ENCODE data around the gene BCL7C.

DNA sequence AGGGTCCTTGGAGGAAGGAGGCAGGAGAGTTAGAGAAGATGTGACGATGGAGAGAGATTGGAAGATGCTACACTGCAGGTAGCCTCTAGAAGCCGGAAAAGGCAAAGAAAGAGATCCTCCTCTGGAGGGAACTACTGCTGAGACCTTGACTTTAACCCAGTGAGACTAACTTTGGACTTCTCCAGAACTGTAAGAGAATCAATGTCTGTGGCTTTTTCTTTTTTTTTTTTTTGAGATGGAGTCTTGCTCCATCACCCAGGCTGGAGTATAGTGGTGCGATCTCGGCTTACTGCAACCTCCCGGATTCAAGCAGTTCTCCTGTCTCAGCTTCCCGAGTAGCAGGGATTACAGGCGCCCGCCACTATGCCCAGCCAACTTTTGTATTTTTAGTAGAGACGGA lies 8.7 kb downstream of the BCL7C start:
- TF ChIP-seq, protein P1, sequence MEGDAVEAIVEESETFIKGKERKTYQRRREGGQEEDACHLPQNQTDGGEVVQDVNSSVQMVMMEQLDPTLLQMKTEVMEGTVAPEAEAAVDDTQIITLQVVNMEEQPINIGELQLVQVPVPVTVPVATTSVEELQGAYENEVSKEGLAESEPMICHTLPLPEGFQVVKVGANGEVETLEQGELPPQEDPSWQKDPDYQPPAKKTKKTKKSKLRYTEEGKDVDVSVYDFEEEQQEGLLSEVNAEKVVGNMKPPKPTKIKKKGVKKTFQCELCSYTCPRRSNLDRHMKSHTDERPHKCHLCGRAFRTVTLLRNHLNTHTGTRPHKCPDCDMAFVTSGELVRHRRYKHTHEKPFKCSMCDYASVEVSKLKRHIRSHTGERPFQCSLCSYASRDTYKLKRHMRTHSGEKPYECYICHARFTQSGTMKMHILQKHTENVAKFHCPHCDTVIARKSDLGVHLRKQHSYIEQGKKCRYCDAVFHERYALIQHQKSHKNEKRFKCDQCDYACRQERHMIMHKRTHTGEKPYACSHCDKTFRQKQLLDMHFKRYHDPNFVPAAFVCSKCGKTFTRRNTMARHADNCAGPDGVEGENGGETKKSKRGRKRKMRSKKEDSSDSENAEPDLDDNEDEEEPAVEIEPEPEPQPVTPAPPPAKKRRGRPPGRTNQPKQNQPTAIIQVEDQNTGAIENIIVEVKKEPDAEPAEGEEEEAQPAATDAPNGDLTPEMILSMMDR (IDR thresholded peaks at IDR 0.05; ENCODE audit: low read length) = no peak
- TF ChIP-seq EZH2 (IDR thresholded peaks at IDR 0.05; ENCODE audit: borderline replicate concordance, low read length) = no peak

Measured in OCI-LY1 (cell line).